Astrocyte (in vitro differentiated cells and primary cell): Measurements from ENCODE around the gene MED12L.

ENCODE experiments used
- CTCF ChIP-seq: IDR thresholded peaks from 2 replicates; pipeline ENCODE4 v1.5.1; 2011; ENCODE audit warnings: low read depth, mild to moderate bottlenecking, inconsistent platforms, low read length, moderate library complexity; ENCODE audit not compliant: insufficient read depth
- EZH2 ChIP-seq: IDR thresholded peaks from 2 replicates; pipeline ENCODE4 v1.6.1; 2012; ENCODE audit warnings: mild to moderate bottlenecking, low read length, inconsistent platforms; ENCODE audit not compliant: insufficient read depth

DNA sequence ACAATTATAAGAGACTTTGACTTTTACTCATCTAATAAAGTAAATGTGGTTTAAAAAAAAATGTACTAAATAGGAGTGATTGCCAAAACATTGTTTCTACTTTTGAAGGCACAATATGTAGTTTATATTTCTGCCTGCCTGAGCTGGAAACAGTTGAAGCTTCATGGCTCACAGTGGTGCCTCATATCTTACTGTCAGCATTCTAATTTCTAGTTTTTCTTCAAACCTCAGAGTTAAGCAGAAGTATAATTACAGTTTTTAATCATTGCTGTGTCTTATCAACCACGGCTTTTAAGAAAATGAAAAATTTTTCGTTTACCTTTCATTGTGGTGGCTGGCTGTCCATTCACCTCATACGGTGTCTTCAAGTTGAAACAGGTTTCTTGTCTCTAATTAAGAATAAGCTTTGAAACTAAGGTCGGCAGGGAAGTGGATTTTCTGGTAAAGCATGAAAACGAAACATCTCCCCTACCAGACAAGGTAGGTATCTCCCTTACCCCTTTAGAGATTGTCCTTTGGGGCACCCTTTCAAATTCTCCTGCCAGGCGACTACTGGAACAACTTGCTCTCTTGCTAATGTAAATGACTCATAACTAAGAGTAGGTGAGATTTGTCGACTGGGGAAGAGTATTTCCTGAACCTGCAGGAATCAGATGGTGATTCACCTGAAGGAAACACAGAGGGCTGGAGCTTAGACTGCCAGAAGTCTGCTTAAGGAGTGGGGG lies 231.0 kb downstream of the MED12L start, which contains the start of gene GPR87:
- no peak for TF ChIP-seq CTCF
- no peak for TF ChIP-seq EZH2
